SK-N-SH treated with all-trans-retinoic acid at 6 μM for 48 hours (cell line): ENCODE results near the gene ADAMTSL1.

ENCODE experiments used
- CREB5 ChIP-seq: fragments of 250-450 bp; sonication (Bioruptor Pico); IDR thresholded peaks from 2 replicates; pipeline ENCODE4 v1.5.1; 2020; ENCODE audit warnings: low read depth, mild to moderate bottlenecking, moderate library complexity
- CSDC2 ChIP-seq: fragments of 250-450 bp; sonication (Bioruptor Pico); IDR thresholded peaks from 2 replicates; pipeline ENCODE4 v1.5.0; 2020; ENCODE audit warnings: mild to moderate bottlenecking, moderate library complexity
- ESRRG ChIP-seq: fragments of 250-450 bp; sonication (Bioruptor Pico); IDR thresholded peaks from 2 replicates; pipeline ENCODE4 v1.6.1; 2021; ENCODE audit warnings: mild to moderate bottlenecking
- PATZ1 ChIP-seq: fragments of 250-450 bp; sonication (Bioruptor Pico); IDR thresholded peaks from 2 replicates; pipeline ENCODE4 v1.8.0; 2020; ENCODE audit warnings: mild to moderate bottlenecking, moderate library complexity, borderline replicate concordance
- PPARA ChIP-seq: fragments of 250-450 bp; sonication (Bioruptor Pico); IDR thresholded peaks from 2 replicates; pipeline ENCODE4 v1.5.0; 2020; ENCODE audit warnings: mild to moderate bottlenecking, borderline replicate concordance
- RARB ChIP-seq: fragments of 250-450 bp; sonication (Bioruptor Pico); IDR thresholded peaks from 2 replicates; pipeline ENCODE4 v1.8.0; 2021; ENCODE audit warnings: mild to moderate bottlenecking, moderate library complexity
- SNAI2 ChIP-seq: fragments of 250-450 bp; sonication (Bioruptor Pico); IDR thresholded peaks from 2 replicates; pipeline ENCODE4 v1.5.0; 2020; ENCODE audit warnings: mild to moderate bottlenecking, moderate library complexity
- ZFP3 ChIP-seq: fragments of 250-450 bp; sonication (Bioruptor Pico); IDR thresholded peaks from 2 replicates; pipeline ENCODE4 v1.5.0; 2020; ENCODE audit warnings: mild to moderate bottlenecking, moderate library complexity
- ZFP30 ChIP-seq: fragments of 450-650 bp; formaldehyde crosslinking; IDR thresholded peaks from 2 replicates; pipeline ENCODE4 v1.5.0; 2022; ENCODE audit warnings: mild to moderate bottlenecking, moderate library complexity
- ZNF8 ChIP-seq: fragments of 450-650 bp; formaldehyde crosslinking; IDR thresholded peaks from 2 replicates; pipeline ENCODE4 v1.5.0; 2020; ENCODE audit warnings: mild to moderate bottlenecking, moderate library complexity

- TF ChIP-seq ZFP30 (CRISPR knock-in tag) (no peak), ZNF8 (CRISPR knock-in tag) (no peak), SNAI2 (CRISPR knock-in tag) (no peak), RARB (CRISPR knock-in tag) (no peak), PPARA (CRISPR knock-in tag) (no peak), ZFP3 (CRISPR knock-in tag) (no peak), CREB5 (no peak), PATZ1 (no peak), ESRRG (CRISPR knock-in tag) (no peak), CSDC2 (CRISPR knock-in tag) (no peak)
These were observed 131.1 kb downstream of the ADAMTSL1 start for GRCh38 chr9:18604767-18605730.
